HCEC 1CT (cell line): ENCODE results near the gene LAMC1.
A peak's percentile ranks its signal among the peaks of the same experiment; 100 is the strongest.
"Not testable (repeated sequence)": the region's sequence is repeated elsewhere in the genome, so short reads cannot be mapped to it uniquely, and the experiment has no call there.

Source experiments
- DNase-seq: peaks from one replicate; pipeline ENCODE4 v3.0.0-alpha.2; 2017

The LAMC1 gene

GRCh38 chr1:183110326-183110880 lies 87.2 kb downstream of the LAMC1 start:
- DNase-seq: no peak

- DNase-seq: no peak
Measured at GRCh38 chr1:183114441-183114840, 91.2 kb downstream of the LAMC1 start.

- DNase-seq: no peak
Measured at GRCh38 chr1:183116416-183116815, 93.2 kb downstream of the LAMC1 start.

GRCh38 chr1:183121609-183122008 lies 98.4 kb downstream of the LAMC1 start:
- DNase-seq: no peak

- DNase-seq: no peak
Measured at GRCh38 chr1:183124259-183124658, 101.0 kb downstream of the LAMC1 start.

- no peak for DNase-seq
Measured at GRCh38 chr1:183125279-183125999, 102.2 kb downstream of the LAMC1 start.

- no peak for DNase-seq
Measured at GRCh38 chr1:183126000-183126366, 102.8 kb downstream of the LAMC1 start.

GRCh38 chr1:183126528-183126927 lies 103.3 kb downstream of the LAMC1 start:
- peak; percentile 50 for DNase-seq

GRCh38 chr1:183129921-183130690 lies 106.9 kb downstream of the LAMC1 start:
- no peak for DNase-seq

GRCh38 chr1:183131166-183131565 lies 107.9 kb downstream of the LAMC1 start:
- DNase-seq: no peak

GRCh38 chr1:183135336-183135735 lies 112.1 kb downstream of the LAMC1 start:
- no peak for DNase-seq

- peak; percentile 27 for DNase-seq
Measured at GRCh38 chr1:183137782-183138181, 114.6 kb downstream of the LAMC1 start.

GRCh38 chr1:183138301-183138700 lies 115.1 kb downstream of the LAMC1 start:
- no peak for DNase-seq

- DNase-seq: peak; percentile 80
Measured at GRCh38 chr1:183139281-183139942, 116.2 kb downstream of the LAMC1 start.

GRCh38 chr1:183140633-183141032 lies 117.4 kb downstream of the LAMC1 start:
- DNase-seq: no peak

GRCh38 chr1:183142171-183142570 lies 119.0 kb downstream of the LAMC1 start:
- DNase-seq: no peak

- no peak for DNase-seq
Measured at GRCh38 chr1:183143576-183144315, 120.5 kb downstream of the LAMC1 start.

GRCh38 chr1:183144752-183145151 lies 121.5 kb downstream of the LAMC1 start:
- no peak for DNase-seq

- DNase-seq: no peak
Measured at GRCh38 chr1:183147735-183148134, 124.5 kb downstream of the LAMC1 start.

- DNase-seq: peak; percentile 51
Measured at GRCh38 chr1:183148599-183148998, 125.4 kb downstream of the LAMC1 start.

- DNase-seq: no peak
Measured at GRCh38 chr1:183149273-183149672, 126.1 kb downstream of the LAMC1 start.

GRCh38 chr1:183150032-183150431 lies 126.8 kb downstream of the LAMC1 start:
- not testable (repeated sequence) for DNase-seq

- DNase-seq: no peak
Measured at GRCh38 chr1:183150445-183150844, 127.2 kb downstream of the LAMC1 start.
